Posterior vena cava (tissue), 2 donors: Measurements from ENCODE around the gene CCDC106. TPM values are rescaled to one million over a fixed set of nuclear protein-coding genes. Genes with fewer than 3 reads are reported as not detected.

ENCODE experiments used
- total RNA-seq, 2 donors: library from RNA; stranded (reverse); fragmentation: NEBNext Ultra II Directional; extraction: Animal tissue kit (Norgen Biotek cat#: 25700); gene quantifications; one replicate each; pipeline ENCODE4 v1.2.1, GENCODE V29; 2021
- donor health status: DM: yes; HTN: yes; CAD: no.
- donor health status: DM: yes; HTN: yes; CAD: no.

The CCDC106 gene
- total RNA-seq, 2 donors from 2014 or later = 8.6 to 13.6 TPM

Other genes with a start within 250 kb of the CCDC106 start
- 10 to 100 TPM; 17.6 to 23.3 TPM for gene UBE2S, start 240.4 kb upstream of the CCDC106 start, total RNA-seq
- not detected for gene SHISA7, start 204.9 kb upstream of the CCDC106 start, total RNA-seq
- 10 to 100 TPM; 23.1 to 25.1 TPM for gene ISOC2, start 186.6 kb upstream of the CCDC106 start, total RNA-seq
- not detected for gene C19orf85, start 183.5 kb upstream of the CCDC106 start, total RNA-seq
- 1 to 10 TPM; 5.7 to 7.9 TPM for gene ZNF628, start 171.6 kb upstream of the CCDC106 start, total RNA-seq
- 10 to 100 TPM; 15.8 to 16.3 TPM for gene NAT14, start 163.0 kb upstream of the CCDC106 start, total RNA-seq
- 10 to 100 TPM; 32.4 to 40.6 TPM for gene SSC5D, start 159.8 kb upstream of the CCDC106 start, total RNA-seq
- gene SBK2, start 111.1 kb upstream of the CCDC106 start, total RNA-seq = not detected
- not detected for gene SBK3, start 102.7 kb upstream of the CCDC106 start, total RNA-seq
- gene ZNF579, start 67.4 kb upstream of the CCDC106 start, total RNA-seq = 1 to 10 TPM; 7.4 to 7.6 TPM
- gene FIZ1, start 48.7 kb upstream of the CCDC106 start, total RNA-seq = 1 to 10 TPM; 7.8 to 9.7 TPM
- gene ZNF524, start 47.9 kb upstream of the CCDC106 start, total RNA-seq = 10 to 100 TPM; 10.6 to 11.1 TPM
- gene ZNF865, start 42.6 kb upstream of the CCDC106 start, total RNA-seq = 10 to 100 TPM; 10.1 to 12.6 TPM
- gene ZNF784, start 23.6 kb upstream of the CCDC106 start, total RNA-seq = 1 to 10 TPM; 3.6 to 4.3 TPM
- gene ZNF580, start 7.2 kb upstream of the CCDC106 start, total RNA-seq = 10 to 100 TPM; 32.0 to 36.7 TPM
- 10 to 100 TPM in 1 of 2 donors, 1 to 10 TPM in 1; 8.0 to 12.0 TPM for gene ZNF581, start 4.6 kb upstream of the CCDC106 start, total RNA-seq
- 10 to 100 TPM; 89.3 to 91.7 TPM for gene U2AF2, start 6.8 kb downstream of the CCDC106 start, total RNA-seq
- gene EPN1, start 27.0 kb downstream of the CCDC106 start, total RNA-seq = 10 to 100 TPM; 75.5 to 76.4 TPM
- not detected for gene NLRP9, start 90.2 kb downstream of the CCDC106 start, total RNA-seq
- gene RFPL4A, start 110.9 kb downstream of the CCDC106 start, total RNA-seq = not detected
- gene RFPL4AL1, start 120.9 kb downstream of the CCDC106 start, total RNA-seq = not detected
- gene NLRP11, start 183.8 kb downstream of the CCDC106 start, total RNA-seq = not detected
- not detected for gene NLRP4, start 188.3 kb downstream of the CCDC106 start, total RNA-seq